Measurements from ENCODE around the gene MYRIP.

- TF ChIP-seq CTCF (IDR thresholded peaks at IDR 0.05; ENCODE audit: low read length) (no peak), EZH2 (IDR thresholded peaks at IDR 0.05; ENCODE audit: borderline replicate concordance, low read length) (no peak)
These were observed 207.0 kb downstream of the MYRIP start for GRCh38 chr3:40016391-40016790.

Measured in OCI-LY1 (cell line).